Nucleus accumbens (tissue), 56 donors: Measurements from ENCODE around the gene CCNC.

ENCODE experiments used
- DNase-seq, 56 donors: peaks; one replicate each; lab custom pipeline; 2025; lab: John Stamatoyannopoulos, UW

The CCNC gene

GRCh38 chr6:99559057-99559456, 9.4 kb downstream of the CCNC start:
- no peak for DNase-seq

DNA sequence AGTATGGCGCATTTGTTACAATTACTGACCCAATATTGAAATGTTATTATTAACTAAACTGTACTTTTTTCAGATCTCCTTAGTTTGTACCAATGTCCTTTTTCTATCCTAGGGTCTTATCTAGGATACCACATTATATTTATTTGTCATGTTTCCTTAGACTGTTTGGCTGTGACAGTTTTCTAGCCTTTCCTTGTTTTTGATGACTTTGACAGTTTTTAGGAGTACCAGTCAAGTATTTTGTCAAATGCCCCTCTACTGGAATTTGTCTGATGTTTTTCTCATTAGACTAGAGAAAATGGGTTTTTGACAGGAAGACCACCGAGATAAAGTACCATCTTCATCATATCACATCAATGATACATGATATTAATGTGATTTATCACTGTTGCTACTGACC, 14.6 kb downstream of the CCNC start:
- no peak for DNase-seq

GRCh38 chr6:99550046-99550748, 18.3 kb downstream of the CCNC start:
- no peak for DNase-seq

GRCh38 chr6:99548706-99549105, 19.8 kb downstream of the CCNC start:
- no peak for DNase-seq

DNA sequence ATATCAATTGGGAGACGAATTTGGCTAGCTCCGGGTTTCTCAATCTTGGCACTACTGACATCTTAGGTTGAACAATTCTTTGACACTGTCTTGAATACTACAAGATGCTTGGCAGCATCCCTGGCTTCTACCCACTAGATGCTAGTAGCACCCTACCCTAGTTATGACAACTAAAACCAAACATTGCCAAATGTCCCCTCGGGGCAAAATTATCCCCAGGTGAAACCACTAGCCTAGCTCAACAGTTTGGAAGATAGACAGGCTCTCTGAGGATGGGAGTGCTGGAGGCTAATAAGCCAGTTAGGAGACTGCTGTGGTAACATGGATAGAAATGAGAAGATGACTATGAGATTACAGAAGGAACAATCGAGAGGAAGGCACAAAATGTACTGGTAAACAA, 20.9 kb downstream of the CCNC start:
- no peak for DNase-seq

DNA sequence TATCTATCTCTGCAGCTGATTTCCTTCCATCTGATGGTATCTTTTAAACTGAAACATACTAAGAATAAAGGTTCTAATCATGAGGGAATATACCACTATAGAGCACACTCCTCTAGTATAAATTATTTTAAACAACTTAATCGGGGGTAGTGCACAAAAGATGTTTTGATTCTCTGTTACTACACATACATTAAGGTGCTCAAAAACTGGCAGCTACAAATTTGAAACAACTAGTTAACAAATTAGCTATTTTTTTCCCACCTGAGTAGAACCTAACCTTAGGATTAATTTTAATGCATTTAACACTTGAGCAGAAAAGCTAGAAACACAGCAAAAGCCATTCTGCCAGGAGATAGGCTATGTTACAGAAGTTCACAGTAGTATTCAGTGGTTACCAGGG, 23.0 kb downstream of the CCNC start:
- DNase-seq: no peak

- DNase-seq: no peak
Observed at GRCh38 chr6:99543968-99544367, 24.5 kb downstream of the CCNC start.

GRCh38 chr6:99530627-99531026, 37.8 kb downstream of the CCNC start:
- no peak for DNase-seq

GRCh38 chr6:99522531-99522930, 45.9 kb downstream of the CCNC start:
- no peak for DNase-seq

- peak in 3 of 56 donors; percentile 4 to 49 (median 28) for DNase-seq
Observed at GRCh38 chr6:99521633-99522151, 46.8 kb downstream of the CCNC start.

DNA sequence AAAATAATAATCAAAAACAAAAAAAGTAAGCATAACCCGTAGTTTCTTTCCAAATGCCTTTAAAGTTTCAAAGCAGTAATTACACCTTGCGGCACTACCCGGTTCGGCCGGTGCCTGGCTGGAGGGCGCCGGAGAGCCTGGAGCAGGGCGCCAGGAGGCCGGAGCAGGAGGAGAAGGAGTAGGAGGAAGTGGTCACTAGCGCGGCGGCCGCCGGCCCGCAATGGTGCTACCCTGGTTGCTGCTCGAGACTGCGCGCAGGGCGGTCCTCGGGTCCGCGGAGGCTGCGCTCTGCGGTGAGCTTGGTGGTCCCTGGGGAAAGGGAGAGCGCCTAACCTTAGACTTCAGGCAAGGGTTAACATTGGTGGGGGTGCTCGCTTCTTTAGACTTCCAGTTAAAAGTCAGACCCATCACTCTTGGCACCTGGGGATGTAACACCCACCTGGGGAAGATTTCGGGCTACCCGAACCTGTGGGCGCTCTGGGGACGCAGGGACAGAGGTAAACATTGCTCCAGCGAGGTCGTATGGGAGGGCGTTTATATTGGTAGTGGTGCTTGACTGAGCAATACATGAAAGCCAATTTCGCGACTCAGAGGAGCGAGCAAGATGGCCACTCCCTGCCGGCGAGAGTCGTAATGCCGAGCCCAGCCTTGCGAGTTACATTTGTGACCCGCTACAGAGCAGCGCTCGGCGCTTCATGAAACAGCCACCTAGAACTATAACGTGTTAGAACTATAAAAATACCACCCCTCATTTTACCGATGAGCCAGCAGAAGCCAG, 47.4 kb downstream of the CCNC start:
- DNase-seq: peak; percentile 8 to 85 (median 69)

- DNase-seq: no peak
Observed at GRCh38 chr6:99519446-99519845, 49.0 kb downstream of the CCNC start.

DNA sequence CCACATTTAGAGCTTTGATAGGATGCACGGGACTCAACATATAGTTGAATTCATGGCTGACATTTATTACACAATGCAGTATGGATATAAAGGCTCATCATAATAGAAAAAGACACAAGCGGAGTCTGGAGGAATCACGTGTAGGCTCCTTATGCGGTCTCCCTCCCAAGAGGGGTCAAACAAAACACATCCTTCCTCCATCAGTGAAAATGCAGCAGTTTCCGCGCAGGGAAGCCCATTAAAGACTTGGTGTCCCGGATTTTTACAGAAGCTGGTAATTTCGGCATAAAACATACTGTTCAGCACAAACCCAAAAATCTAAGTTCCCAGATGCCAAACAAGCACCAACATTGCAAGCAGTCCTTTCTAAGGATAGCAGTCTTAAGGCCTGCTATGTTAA, 54.4 kb downstream of the CCNC start:
- DNase-seq: no peak

GRCh38 chr6:99512033-99512432, 56.4 kb downstream of the CCNC start:
- no peak for DNase-seq

DNA sequence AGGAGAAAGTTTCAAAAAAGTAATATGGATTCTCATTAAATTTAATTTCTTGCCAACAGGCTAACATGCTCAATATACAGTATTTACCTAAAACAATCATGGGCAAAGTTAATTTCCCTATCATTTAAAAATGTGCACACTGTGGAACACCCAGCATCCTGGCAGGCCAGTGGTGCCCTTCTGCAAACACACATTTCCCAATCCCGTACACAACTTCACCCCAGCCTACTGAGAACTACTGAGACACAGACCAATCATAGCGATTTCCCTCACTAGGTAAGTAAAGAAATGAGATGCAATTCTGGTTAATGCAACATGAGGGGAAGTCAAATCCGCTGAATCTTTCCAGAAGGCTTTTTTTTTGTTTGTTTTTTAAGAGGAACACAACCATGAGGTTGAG, 60.8 kb downstream of the CCNC start:
- no peak for DNase-seq

DNA sequence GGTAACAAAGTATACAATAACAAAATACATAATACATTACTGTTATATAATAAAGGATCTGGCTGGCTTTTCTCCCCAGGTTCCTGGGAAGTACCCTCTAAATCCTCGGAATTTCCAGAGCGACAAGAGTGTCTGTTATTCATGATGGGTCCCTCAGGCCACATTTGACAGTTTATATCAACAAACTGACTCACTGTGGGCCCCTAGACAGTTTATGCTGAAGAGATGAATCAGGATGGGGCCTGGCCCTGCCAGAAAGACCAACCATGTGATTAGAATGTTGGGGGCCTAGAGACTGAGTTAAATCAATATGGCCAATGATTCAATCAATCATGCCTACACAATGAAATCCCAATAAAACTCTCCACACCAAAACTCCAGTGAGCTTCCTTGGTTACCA, 66.7 kb downstream of the CCNC start:
- DNase-seq: no peak

GRCh38 chr6:99498421-99498820, 70.0 kb downstream of the CCNC start:
- no peak for DNase-seq

DNA sequence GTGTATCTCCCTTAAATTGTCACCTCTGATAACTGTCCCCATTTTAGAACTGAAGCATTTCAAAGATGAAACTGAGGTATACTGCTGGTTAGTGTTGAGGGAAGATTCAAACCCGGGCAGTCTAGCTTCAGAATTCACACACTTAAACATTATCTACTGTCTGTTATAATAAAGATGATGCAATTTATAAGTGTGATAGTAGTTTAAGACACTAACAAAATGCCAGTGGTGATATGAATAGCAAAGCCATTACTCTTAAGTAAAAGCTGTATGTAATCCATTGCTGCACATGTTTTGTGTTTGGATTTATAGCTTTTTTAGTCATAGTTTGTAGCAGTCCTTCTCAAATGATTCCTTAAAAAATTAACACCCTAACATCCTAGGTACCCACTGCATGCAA, 73.0 kb downstream of the CCNC start:
- no peak for DNase-seq
